Measurements from ENCODE around the gene TNIP3. TPM values are rescaled to one million over a fixed set of nuclear protein-coding genes. Genes with fewer than 3 reads are reported as not detected.

TNIP3 gene, protein sequence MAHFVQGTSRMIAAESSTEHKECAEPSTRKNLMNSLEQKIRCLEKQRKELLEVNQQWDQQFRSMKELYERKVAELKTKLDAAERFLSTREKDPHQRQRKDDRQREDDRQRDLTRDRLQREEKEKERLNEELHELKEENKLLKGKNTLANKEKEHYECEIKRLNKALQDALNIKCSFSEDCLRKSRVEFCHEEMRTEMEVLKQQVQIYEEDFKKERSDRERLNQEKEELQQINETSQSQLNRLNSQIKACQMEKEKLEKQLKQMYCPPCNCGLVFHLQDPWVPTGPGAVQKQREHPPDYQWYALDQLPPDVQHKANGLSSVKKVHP
- 0.39 TPM in 1 of 2 replicates, not detected in the other for total RNA-seq

GRCh38 chr4:121164291-121164690 lies at the start of gene TNIP3:
TNIP3 (minus strand) TSS chr4:121164321; CDS start chr4:121164125, 196 bp downstream.

Other genes starting within 250 kb of the TNIP3 start
- gene PRDM5, start 241.6 kb downstream of the TNIP3 start, total RNA-seq: 6.4 and 9.4 TPM in 2 replicates
- 2.6 and 5.1 TPM in 2 replicates for gene NDNF, start 91.8 kb downstream of the TNIP3 start, total RNA-seq
- 0.26 TPM in 1 of 2 replicates, not detected in the other for gene QRFPR, start 216.7 kb upstream of the TNIP3 start, total RNA-seq